ENCODE results near the gene CREG1.

CREG1 gene

DNA sequence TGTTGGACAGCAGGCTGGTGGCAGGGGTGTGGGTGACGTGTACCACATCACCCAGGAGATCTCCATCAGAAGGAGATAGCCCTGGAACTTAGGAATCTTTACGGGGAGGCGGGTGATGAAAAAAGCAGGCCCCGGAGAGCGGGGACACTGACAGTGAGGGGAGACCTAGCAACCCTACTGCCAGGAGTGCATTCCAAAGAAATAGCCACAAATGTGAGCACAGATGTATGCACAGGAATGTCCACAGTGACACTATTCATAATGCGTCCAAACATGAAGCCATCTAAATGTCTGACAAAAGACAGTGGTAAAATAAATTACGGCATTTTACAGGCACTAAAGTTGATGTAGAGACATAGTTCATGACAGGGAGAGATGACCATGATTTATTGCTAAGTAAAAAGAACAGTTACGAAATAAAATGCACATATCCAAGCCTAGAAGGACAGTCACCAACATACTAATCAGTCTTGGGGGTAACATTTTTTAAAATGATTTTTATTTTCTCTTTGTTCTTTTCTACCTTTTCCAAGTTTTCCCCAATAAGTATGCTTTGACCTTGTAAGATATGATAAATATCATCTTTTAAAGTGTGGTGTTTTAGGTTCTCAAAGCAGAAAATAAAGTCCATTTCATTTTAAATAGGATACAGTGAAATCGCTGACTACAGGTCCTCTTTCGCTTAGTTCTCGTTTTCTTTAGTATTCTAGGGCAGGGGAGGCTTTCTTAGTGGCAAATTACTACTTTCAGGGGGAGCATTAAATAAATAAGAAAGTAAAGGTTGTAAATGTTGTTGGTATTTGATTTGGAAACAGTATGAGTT lies 56.6 kb downstream of the CREG1 start:
- no peaks in the 10 kb centered on the region for H3K27me3 ChIP-seq (ENCODE audit: control insufficient read depth, low read length)
- H3K9me3 ChIP-seq (ENCODE audit: control insufficient read depth, insufficient read depth, low read length), result peaks cover 4% of the 10 kb centered on the region; the same call in 1 of the 2 replicates
- TF ChIP-seq, protein P1, sequence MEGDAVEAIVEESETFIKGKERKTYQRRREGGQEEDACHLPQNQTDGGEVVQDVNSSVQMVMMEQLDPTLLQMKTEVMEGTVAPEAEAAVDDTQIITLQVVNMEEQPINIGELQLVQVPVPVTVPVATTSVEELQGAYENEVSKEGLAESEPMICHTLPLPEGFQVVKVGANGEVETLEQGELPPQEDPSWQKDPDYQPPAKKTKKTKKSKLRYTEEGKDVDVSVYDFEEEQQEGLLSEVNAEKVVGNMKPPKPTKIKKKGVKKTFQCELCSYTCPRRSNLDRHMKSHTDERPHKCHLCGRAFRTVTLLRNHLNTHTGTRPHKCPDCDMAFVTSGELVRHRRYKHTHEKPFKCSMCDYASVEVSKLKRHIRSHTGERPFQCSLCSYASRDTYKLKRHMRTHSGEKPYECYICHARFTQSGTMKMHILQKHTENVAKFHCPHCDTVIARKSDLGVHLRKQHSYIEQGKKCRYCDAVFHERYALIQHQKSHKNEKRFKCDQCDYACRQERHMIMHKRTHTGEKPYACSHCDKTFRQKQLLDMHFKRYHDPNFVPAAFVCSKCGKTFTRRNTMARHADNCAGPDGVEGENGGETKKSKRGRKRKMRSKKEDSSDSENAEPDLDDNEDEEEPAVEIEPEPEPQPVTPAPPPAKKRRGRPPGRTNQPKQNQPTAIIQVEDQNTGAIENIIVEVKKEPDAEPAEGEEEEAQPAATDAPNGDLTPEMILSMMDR (IDR thresholded peaks at IDR 0.05; ENCODE audit: low read depth, low read length, poor library complexity, severe bottlenecking), result no peak
- no peak for TF ChIP-seq EZH2phosphoT487 (IDR thresholded peaks at IDR 0.05; ENCODE audit: borderline replicate concordance, low read length)
- no peaks in the 10 kb centered on the region for H3K79me2 ChIP-seq (ENCODE audit: control insufficient read depth, low read length)
- H3K27ac ChIP-seq (ENCODE audit: low read depth, low read length), result no peak overlapping the region
- no peak overlapping the region for H3K4me2 ChIP-seq (ENCODE audit: low read length)
- no peak overlapping the region for H3K4me3 ChIP-seq (ENCODE audit: low read length)
- H4K20me1 ChIP-seq (ENCODE audit: control insufficient read depth, insufficient read depth, low read depth, low read length), result no peaks in the 10 kb centered on the region
- H3K9me2 ChIP-seq (replicated peaks; ENCODE audit: control insufficient read depth, low read length), result no peaks in the 10 kb centered on the region
- H3F3A ChIP-seq (ENCODE audit: control insufficient read depth, insufficient read depth), result peaks cover 10% of the 10 kb centered on the region
- peaks cover 7% of the 10 kb centered on the region for H3K36me3 ChIP-seq (ENCODE audit: control insufficient read depth, low read length)
- peaks cover 40% of the 10 kb centered on the region for H3K4me1 ChIP-seq (ENCODE audit: control insufficient read depth, low read length)

DNA sequence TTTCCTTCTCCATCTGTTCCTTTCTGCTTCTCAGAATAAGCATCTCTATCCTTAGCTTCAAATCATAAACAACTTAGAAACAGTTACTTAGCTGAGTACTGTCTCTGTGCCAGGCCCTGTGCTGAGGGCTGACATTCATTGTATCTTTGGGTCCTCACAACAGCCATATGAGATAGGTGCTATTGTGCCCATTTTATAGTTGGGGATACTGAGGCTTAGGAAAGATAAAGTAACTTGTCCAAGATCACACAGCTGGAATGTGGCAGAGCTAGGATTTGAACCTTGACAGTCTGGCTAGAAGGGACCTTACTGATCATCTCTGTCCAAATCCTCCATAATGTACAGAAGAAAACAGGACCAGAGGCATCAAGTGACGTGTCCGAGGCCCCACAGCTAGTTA lies 60.2 kb downstream of the CREG1 start:
- H3K79me2 ChIP-seq (ENCODE audit: control insufficient read depth, low read length), result no peaks in the 10 kb centered on the region
- no peaks in the 10 kb centered on the region for H3K27me3 ChIP-seq (ENCODE audit: control insufficient read depth, low read length)
- H3K4me2 ChIP-seq (ENCODE audit: low read length), result no peak overlapping the region
- H3K27ac ChIP-seq (ENCODE audit: low read depth, low read length), result no peak overlapping the region
- no peaks in the 10 kb centered on the region for H3K36me3 ChIP-seq (ENCODE audit: control insufficient read depth, low read length)
- H3K4me1 ChIP-seq (ENCODE audit: control insufficient read depth, low read length), result peaks cover 4% of the 10 kb centered on the region
- no peaks in the 10 kb centered on the region for H3K9me3 ChIP-seq (ENCODE audit: control insufficient read depth, insufficient read depth, low read length)
- H4K20me1 ChIP-seq (ENCODE audit: control insufficient read depth, insufficient read depth, low read depth, low read length), result no peaks in the 10 kb centered on the region
- no peak overlapping the region for H3K4me3 ChIP-seq (ENCODE audit: low read length)
- H3K9me2 ChIP-seq (replicated peaks; ENCODE audit: control insufficient read depth, low read length), result no peaks in the 10 kb centered on the region
- TF ChIP-seq EZH2phosphoT487 (IDR thresholded peaks at IDR 0.05; ENCODE audit: borderline replicate concordance, low read length), result no peak
- TF ChIP-seq, protein P1 (IDR thresholded peaks at IDR 0.05; ENCODE audit: low read depth, low read length, poor library complexity, severe bottlenecking), result no peak
- no peaks in the 10 kb centered on the region for H3F3A ChIP-seq (ENCODE audit: control insufficient read depth, insufficient read depth)

- no peak overlapping the region for H3K4me3 ChIP-seq (ENCODE audit: low read length)
- no peaks in the 10 kb centered on the region for H3K27me3 ChIP-seq (ENCODE audit: control insufficient read depth, low read length)
- H3F3A ChIP-seq (ENCODE audit: control insufficient read depth, insufficient read depth), result no peaks in the 10 kb centered on the region
- no peak overlapping the region for H3K4me2 ChIP-seq (ENCODE audit: low read length)
- TF ChIP-seq, protein P1 (IDR thresholded peaks at IDR 0.05; ENCODE audit: low read depth, low read length, poor library complexity, severe bottlenecking), result no peak
- TF ChIP-seq EZH2phosphoT487 (IDR thresholded peaks at IDR 0.05; ENCODE audit: borderline replicate concordance, low read length), result no peak
- no peaks in the 10 kb centered on the region for H3K9me2 ChIP-seq (replicated peaks; ENCODE audit: control insufficient read depth, low read length)
- H3K79me2 ChIP-seq (ENCODE audit: control insufficient read depth, low read length), result no peaks in the 10 kb centered on the region
- H3K36me3 ChIP-seq (ENCODE audit: control insufficient read depth, low read length), result no peaks in the 10 kb centered on the region
- no peaks in the 10 kb centered on the region for H4K20me1 ChIP-seq (ENCODE audit: control insufficient read depth, insufficient read depth, low read depth, low read length)
- no peaks in the 10 kb centered on the region for H3K9me3 ChIP-seq (ENCODE audit: control insufficient read depth, insufficient read depth, low read length)
- H3K4me1 ChIP-seq (ENCODE audit: control insufficient read depth, low read length), result no peaks in the 10 kb centered on the region
- no peak overlapping the region for H3K27ac ChIP-seq (ENCODE audit: low read depth, low read length)
These were observed 61.1 kb downstream of the CREG1 start for GRCh38 chr1:167492481-167492910.
